ENCODE data around the gene FRS2.

The FRS2 gene

GRCh38 chr12:69470189-69471075, at the start of gene FRS2:
TSS of gene FRS2 (plus strand) at chr12:69470388. CDS start at chr12:69569031, 98,643 bp downstream.
- H3K4me1 Mint-ChIP-seq (ENCODE audit: low read depth) = peaks cover 61% of the 10 kb centered on the region
- H3K4me3 Mint-ChIP-seq = peak within 1 kb of the TSS; percentile 94
- no peaks in the 10 kb centered on the region for H3K36me3 Mint-ChIP-seq (ENCODE audit: low read depth)
- peak within 1 kb of the TSS; percentile 97 for H3K27ac Mint-ChIP-seq
- H3K9me3 Mint-ChIP-seq = no peaks in the 10 kb centered on the region
- H3K27me3 Mint-ChIP-seq = no peaks in the 10 kb centered on the region

- no peaks in the 10 kb centered on the region for H3K4me1 Mint-ChIP-seq (ENCODE audit: low read depth)
- no peak overlapping the region for H3K27ac Mint-ChIP-seq
- no peaks in the 10 kb centered on the region for H3K27me3 Mint-ChIP-seq
- no peak overlapping the region for H3K4me3 Mint-ChIP-seq
- H3K9me3 Mint-ChIP-seq = no peaks in the 10 kb centered on the region
- no peaks in the 10 kb centered on the region for H3K36me3 Mint-ChIP-seq (ENCODE audit: low read depth)
Measured at GRCh38 chr12:69421548-69421947, 48.6 kb upstream of the FRS2 start.

GRCh38 chr12:69423037-69423905, 46.9 kb upstream of the FRS2 start:
- Mint-ChIP-seq H3K36me3 (ENCODE audit: low read depth) (no peaks in the 10 kb centered on the region), H3K4me3 (no peak overlapping the region)

GRCh38 chr12:69425417-69425816, 44.8 kb upstream of the FRS2 start:
- Mint-ChIP-seq H3K4me3 (no peak overlapping the region), H3K36me3 (ENCODE audit: low read depth) (no peaks in the 10 kb centered on the region), H3K27me3 (no peaks in the 10 kb centered on the region), H3K4me1 (ENCODE audit: low read depth) (no peaks in the 10 kb centered on the region), H3K9me3 (no peaks in the 10 kb centered on the region), H3K27ac (no peak overlapping the region)

More at GRCh38 chr12:69423037-69423905, 46.9 kb upstream of the FRS2 start:
- H3K4me1 Mint-ChIP-seq (ENCODE audit: low read depth) = no peaks in the 10 kb centered on the region
- H3K27me3 Mint-ChIP-seq = no peaks in the 10 kb centered on the region
- H3K27ac Mint-ChIP-seq = no peak overlapping the region
- no peaks in the 10 kb centered on the region for H3K9me3 Mint-ChIP-seq

GRCh38 chr12:69428351-69429073, 41.7 kb upstream of the FRS2 start:
- H3K36me3 Mint-ChIP-seq (ENCODE audit: low read depth) = no peaks in the 10 kb centered on the region
- H3K27ac Mint-ChIP-seq = no peak overlapping the region
- H3K4me1 Mint-ChIP-seq (ENCODE audit: low read depth) = no peaks in the 10 kb centered on the region
- H3K9me3 Mint-ChIP-seq = no peaks in the 10 kb centered on the region
- H3K4me3 Mint-ChIP-seq = no peak overlapping the region
- no peaks in the 10 kb centered on the region for H3K27me3 Mint-ChIP-seq

GRCh38 chr12:69430942-69431590, 39.1 kb upstream of the FRS2 start:
- Mint-ChIP-seq H3K27me3 (no peaks in the 10 kb centered on the region), H3K9me3 (no peaks in the 10 kb centered on the region), H3K4me1 (ENCODE audit: low read depth) (no peaks in the 10 kb centered on the region), H3K36me3 (ENCODE audit: low read depth) (no peaks in the 10 kb centered on the region), H3K4me3 (no peak overlapping the region), H3K27ac (no peak overlapping the region)

GRCh38 chr12:69431591-69432222, 38.5 kb upstream of the FRS2 start:
- Mint-ChIP-seq H3K27me3 (no peaks in the 10 kb centered on the region), H3K36me3 (ENCODE audit: low read depth) (no peaks in the 10 kb centered on the region), H3K27ac (no peak overlapping the region), H3K9me3 (no peaks in the 10 kb centered on the region), H3K4me1 (ENCODE audit: low read depth) (no peaks in the 10 kb centered on the region), H3K4me3 (no peak overlapping the region)

- Mint-ChIP-seq H3K27me3 (no peaks in the 10 kb centered on the region), H3K4me1 (ENCODE audit: low read depth) (no peaks in the 10 kb centered on the region)
Measured at GRCh38 chr12:69433653-69434052, 36.5 kb upstream of the FRS2 start.

GRCh38 chr12:69435644-69436043, 34.5 kb upstream of the FRS2 start:
- H3K36me3 Mint-ChIP-seq (ENCODE audit: low read depth) = no peaks in the 10 kb centered on the region
- H3K27ac Mint-ChIP-seq = no peak overlapping the region
- H3K27me3 Mint-ChIP-seq = no peaks in the 10 kb centered on the region
- no peaks in the 10 kb centered on the region for H3K9me3 Mint-ChIP-seq
- no peak overlapping the region for H3K4me3 Mint-ChIP-seq
- H3K4me1 Mint-ChIP-seq (ENCODE audit: low read depth) = no peaks in the 10 kb centered on the region

More at GRCh38 chr12:69433653-69434052, 36.5 kb upstream of the FRS2 start:
- H3K4me3 Mint-ChIP-seq = no peak overlapping the region
- no peaks in the 10 kb centered on the region for H3K9me3 Mint-ChIP-seq
- H3K36me3 Mint-ChIP-seq (ENCODE audit: low read depth) = no peaks in the 10 kb centered on the region
- H3K27ac Mint-ChIP-seq = no peak overlapping the region

GRCh38 chr12:69437073-69437472, 33.1 kb upstream of the FRS2 start:
- no peaks in the 10 kb centered on the region for H3K27me3 Mint-ChIP-seq
- H3K4me3 Mint-ChIP-seq = no peak overlapping the region
- H3K36me3 Mint-ChIP-seq (ENCODE audit: low read depth) = no peaks in the 10 kb centered on the region

GRCh38 chr12:69438539-69438938, 31.6 kb upstream of the FRS2 start:
- no peaks in the 10 kb centered on the region for H3K27me3 Mint-ChIP-seq
- H3K4me1 Mint-ChIP-seq (ENCODE audit: low read depth) = no peaks in the 10 kb centered on the region
- H3K9me3 Mint-ChIP-seq = no peaks in the 10 kb centered on the region
- H3K27ac Mint-ChIP-seq = no peak overlapping the region
- H3K4me3 Mint-ChIP-seq = no peak overlapping the region
- H3K36me3 Mint-ChIP-seq (ENCODE audit: low read depth) = no peaks in the 10 kb centered on the region

More at GRCh38 chr12:69437073-69437472, 33.1 kb upstream of the FRS2 start:
- Mint-ChIP-seq H3K4me1 (ENCODE audit: low read depth) (no peaks in the 10 kb centered on the region), H3K27ac (no peak overlapping the region), H3K9me3 (no peaks in the 10 kb centered on the region)

- no peaks in the 10 kb centered on the region for H3K36me3 Mint-ChIP-seq (ENCODE audit: low read depth)
- no peak overlapping the region for H3K27ac Mint-ChIP-seq
- H3K4me1 Mint-ChIP-seq (ENCODE audit: low read depth) = no peaks in the 10 kb centered on the region
- no peak overlapping the region for H3K4me3 Mint-ChIP-seq
- no peaks in the 10 kb centered on the region for H3K27me3 Mint-ChIP-seq
- H3K9me3 Mint-ChIP-seq = no peaks in the 10 kb centered on the region
Measured at GRCh38 chr12:69440016-69440415, 30.2 kb upstream of the FRS2 start.

GRCh38 chr12:69440886-69441285, 29.3 kb upstream of the FRS2 start:
- Mint-ChIP-seq H3K27ac (no peak overlapping the region), H3K27me3 (no peaks in the 10 kb centered on the region), H3K9me3 (no peaks in the 10 kb centered on the region), H3K4me1 (ENCODE audit: low read depth) (no peaks in the 10 kb centered on the region), H3K36me3 (ENCODE audit: low read depth) (no peaks in the 10 kb centered on the region), H3K4me3 (no peak overlapping the region)

GRCh38 chr12:69442894-69443293, 27.3 kb upstream of the FRS2 start:
- Mint-ChIP-seq H3K27ac (no peak overlapping the region), H3K27me3 (no peaks in the 10 kb centered on the region), H3K9me3 (no peaks in the 10 kb centered on the region), H3K4me3 (no peak overlapping the region), H3K4me1 (ENCODE audit: low read depth) (no peaks in the 10 kb centered on the region), H3K36me3 (ENCODE audit: low read depth) (no peaks in the 10 kb centered on the region)

Measured in stimulated activated naive CD8-positive, alpha-beta T cell treated with anti-CD3 and anti-CD28 coated beads, Interleukin-15, Interleukin-2, amounts not matched to agents 100 ng/mL and 50 ng/mL, for 24 hours (primary cell).